ENCODE measurements around the gene ANKK1. TPM values are rescaled to one million over a fixed set of nuclear protein-coding genes. Genes with fewer than 3 reads are reported as not detected.

The ANKK1 gene
- total RNA-seq, 4 donors from 2014 or later, result 0.64 to 9.7 TPM; not detected in 2

DNA sequence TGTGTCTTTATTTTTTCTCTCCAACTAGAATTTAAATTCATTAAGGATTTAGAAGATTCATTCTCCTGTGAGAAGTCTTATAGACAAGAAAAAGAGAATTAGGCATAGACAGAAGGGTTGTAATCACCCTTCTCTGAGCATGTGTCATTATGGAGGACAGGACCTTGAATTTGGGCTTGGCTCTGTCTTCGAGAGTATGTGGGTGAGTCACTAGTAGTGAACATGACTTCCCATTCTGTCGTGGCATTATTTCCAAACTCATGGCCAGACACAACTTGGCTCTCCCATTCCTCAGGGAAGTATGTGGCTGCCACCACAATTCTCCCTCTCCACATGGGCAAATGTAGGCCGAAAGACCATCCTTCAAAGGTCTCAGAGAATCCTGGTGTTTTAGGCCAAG, 14.3 kb upstream of the ANKK1 start:
- WGBS, 2 donors (ENCODE audit: low coverage in 1 of 2), result 83% methylated on average over 3 of the region's 3 CpGs; no CpG with 5 or more reads in 1 of the 2 donors
- Histone ChIP-seq H3K27ac (no peak overlapping the region), H3K27me3 (no peaks in the 10 kb centered on the region), H3K4me3 (no peak overlapping the region), H3K9me3 (no peaks in the 10 kb centered on the region), H3K4me1 (no peaks in the 10 kb centered on the region), H3K36me3 (peaks cover 0 to 3% (median 0%) of the 10 kb centered on the region in 4 donors)
- intact Hi-C loops (cut with DNase I; ENCODE audit: low total_unique reads), result no loop called here
- TF ChIP-seq POLR2A (IDR thresholded peaks at IDR 0.05), result no peak
- in situ Hi-C loops (cut with MboI; ENCODE audit: low pct_ligation_motif_present in 1 of 4, low pct_unique_long_range_greater_than_20kb in 1 of 4, low sequenced_read_pairs in 3 of 4), result no loop called here
- DNase-seq, result no peak

DNA sequence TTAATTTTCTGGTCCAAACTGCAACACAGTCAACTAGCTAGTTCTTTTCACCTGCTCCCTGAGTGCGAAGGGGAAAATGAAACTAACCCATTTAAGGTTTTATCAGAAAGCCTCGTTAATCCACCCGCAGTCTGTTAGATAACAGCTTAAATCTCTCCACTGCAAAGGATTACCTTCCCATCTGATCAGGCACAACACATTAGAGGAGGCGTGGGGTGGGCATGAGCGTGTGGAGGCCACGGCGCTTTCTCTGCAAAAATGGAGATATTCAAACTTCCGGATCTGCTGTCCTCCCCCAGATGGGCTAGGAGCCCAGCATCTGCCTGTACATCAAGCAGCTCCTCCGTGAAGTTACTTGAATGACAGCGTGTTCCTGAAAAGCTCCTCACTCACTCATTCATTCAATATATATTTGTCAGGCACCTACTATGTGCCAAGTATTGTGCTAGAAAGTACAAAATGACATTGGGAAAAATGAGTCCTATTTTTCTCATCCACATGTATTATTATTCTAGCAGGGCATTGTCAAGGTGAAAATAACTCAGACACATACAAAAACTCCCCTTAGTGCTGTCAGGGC, 13.5 kb upstream of the ANKK1 start:
- Histone ChIP-seq H3K27me3 (no peaks in the 10 kb centered on the region), H3K27ac (no peak overlapping the region), H3K4me1 (no peaks in the 10 kb centered on the region), H3K4me3 (no peak overlapping the region), H3K36me3 (no peaks in the 10 kb centered on the region), H3K9me3 (no peaks in the 10 kb centered on the region)
- intact Hi-C loops (cut with DNase I; ENCODE audit: low total_unique reads), result no loop called here
- no peak for DNase-seq
- TF ChIP-seq POLR2AphosphoS5 (IDR thresholded peaks at IDR 0.05), result no peak
- TF ChIP-seq, protein P1, sequence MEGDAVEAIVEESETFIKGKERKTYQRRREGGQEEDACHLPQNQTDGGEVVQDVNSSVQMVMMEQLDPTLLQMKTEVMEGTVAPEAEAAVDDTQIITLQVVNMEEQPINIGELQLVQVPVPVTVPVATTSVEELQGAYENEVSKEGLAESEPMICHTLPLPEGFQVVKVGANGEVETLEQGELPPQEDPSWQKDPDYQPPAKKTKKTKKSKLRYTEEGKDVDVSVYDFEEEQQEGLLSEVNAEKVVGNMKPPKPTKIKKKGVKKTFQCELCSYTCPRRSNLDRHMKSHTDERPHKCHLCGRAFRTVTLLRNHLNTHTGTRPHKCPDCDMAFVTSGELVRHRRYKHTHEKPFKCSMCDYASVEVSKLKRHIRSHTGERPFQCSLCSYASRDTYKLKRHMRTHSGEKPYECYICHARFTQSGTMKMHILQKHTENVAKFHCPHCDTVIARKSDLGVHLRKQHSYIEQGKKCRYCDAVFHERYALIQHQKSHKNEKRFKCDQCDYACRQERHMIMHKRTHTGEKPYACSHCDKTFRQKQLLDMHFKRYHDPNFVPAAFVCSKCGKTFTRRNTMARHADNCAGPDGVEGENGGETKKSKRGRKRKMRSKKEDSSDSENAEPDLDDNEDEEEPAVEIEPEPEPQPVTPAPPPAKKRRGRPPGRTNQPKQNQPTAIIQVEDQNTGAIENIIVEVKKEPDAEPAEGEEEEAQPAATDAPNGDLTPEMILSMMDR (IDR thresholded peaks at IDR 0.05), result no peak
- no peak for TF ChIP-seq POLR2A (IDR thresholded peaks at IDR 0.05)
- no peak for TF ChIP-seq EP300 (IDR thresholded peaks at IDR 0.05; ENCODE audit: low read depth)
- 83 to 94% methylated on average over 5 to 10 of the region's 10 CpGs for WGBS, 2 donors (ENCODE audit: low coverage in 1 of 2)
- in situ Hi-C loops (cut with MboI; ENCODE audit: low pct_ligation_motif_present in 1 of 4, low pct_unique_long_range_greater_than_20kb in 1 of 4, low sequenced_read_pairs in 3 of 4), result no loop called here

DNA sequence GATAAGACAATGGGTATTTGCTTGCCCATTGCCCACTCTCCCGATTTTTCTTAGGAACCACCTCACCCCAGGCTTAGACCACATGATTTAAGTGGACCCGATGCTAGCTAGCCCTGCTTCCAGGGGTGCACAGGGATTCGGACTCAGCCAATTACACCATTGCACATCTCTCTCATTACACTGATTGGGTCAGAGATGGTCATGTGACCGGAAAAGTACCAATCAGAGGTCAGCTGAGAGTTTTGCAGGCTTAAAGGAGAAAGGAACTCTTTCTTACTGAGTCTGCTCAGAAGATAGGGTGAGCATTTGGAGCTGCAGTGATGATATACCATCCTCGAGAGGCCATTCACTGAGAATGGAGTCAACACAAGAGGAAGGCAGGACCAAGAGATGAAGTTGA, 12.2 kb upstream of the ANKK1 start:
- Histone ChIP-seq H3K36me3 (no peaks in the 10 kb centered on the region), H3K4me1 (no peaks in the 10 kb centered on the region), H3K9me3 (no peaks in the 10 kb centered on the region), H3K27ac (no peak overlapping the region), H3K27me3 (no peaks in the 10 kb centered on the region), H3K4me3 (no peak overlapping the region)
- WGBS, 2 donors (ENCODE audit: low coverage in 1 of 2), result 90 to 95% methylated on average over 4 to 5 of the region's 5 CpGs
- no peak for DNase-seq
- intact Hi-C loops (cut with DNase I; ENCODE audit: low total_unique reads), result no loop called here
- in situ Hi-C loops (cut with MboI; ENCODE audit: low pct_ligation_motif_present in 1 of 4, low pct_unique_long_range_greater_than_20kb in 1 of 4, low sequenced_read_pairs in 3 of 4), result no loop called here
- TF ChIP-seq, protein P1 (IDR thresholded peaks at IDR 0.05), result no peak
- no peak for TF ChIP-seq POLR2A (IDR thresholded peaks at IDR 0.05)

DNA sequence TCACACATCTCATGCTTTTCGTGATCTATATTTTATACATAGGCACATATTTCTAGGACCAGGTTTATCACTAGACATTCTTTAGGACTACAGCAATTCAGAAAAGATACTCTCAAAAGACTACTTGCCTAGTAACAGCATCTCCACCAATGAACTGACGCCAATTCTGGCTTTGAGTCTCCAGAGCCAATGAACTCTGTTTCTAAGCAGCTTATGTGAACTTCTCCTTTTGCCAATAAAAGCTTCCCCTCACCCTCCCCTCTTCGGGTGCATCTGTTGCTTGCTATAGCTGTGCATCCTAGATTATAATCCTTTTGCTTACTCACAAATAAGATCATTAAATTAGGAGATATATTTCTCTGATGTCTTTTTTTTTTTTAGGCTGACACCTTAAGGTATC, 11.4 kb upstream of the ANKK1 start:
- no peaks in the 10 kb centered on the region for H3K9me3 ChIP-seq
- no peaks in the 10 kb centered on the region for H3K27me3 ChIP-seq
- no peak for DNase-seq
- in situ Hi-C loops (cut with MboI; ENCODE audit: low pct_ligation_motif_present in 1 of 4, low pct_unique_long_range_greater_than_20kb in 1 of 4, low sequenced_read_pairs in 3 of 4), result no loop called here
- TF ChIP-seq POLR2A (IDR thresholded peaks at IDR 0.05) (no peak), EP300 (IDR thresholded peaks at IDR 0.05; ENCODE audit: low read depth) (no peak), POLR2AphosphoS5 (IDR thresholded peaks at IDR 0.05) (no peak)
- TF ChIP-seq, protein P1 (IDR thresholded peaks at IDR 0.05), result no peak
- H3K4me3 ChIP-seq, result no peak overlapping the region
- H3K27ac ChIP-seq, result no peak overlapping the region
- no peaks in the 10 kb centered on the region for H3K36me3 ChIP-seq
- WGBS, 2 donors (ENCODE audit: low coverage in 1 of 2), result 47 to 68% methylated on average over 3 of the region's 3 CpGs
- no peaks in the 10 kb centered on the region for H3K4me1 ChIP-seq
- intact Hi-C loops (cut with DNase I; ENCODE audit: low total_unique reads), result no loop called here

Data from transverse colon (tissue), 4 donors.